GM12892 (cell line): ENCODE data around the gene TNFRSF17.

ENCODE experiments used
- POLR2A ChIP-seq: IDR thresholded peaks from 2 replicates; pipeline ENCODE4 v1.6.1; 2011; ENCODE audit warnings: low read depth, low read length, control low read depth
- POLR2AphosphoS5 ChIP-seq: IDR thresholded peaks from 2 replicates; pipeline ENCODE4 v1.6.1; 2011; ENCODE audit warnings: low read depth, low read length, control low read depth

GRCh38 chr16:12011565-12011964 lies 46.6 kb downstream of the TNFRSF17 start:
- TF ChIP-seq POLR2AphosphoS5: no peak
- no peak for TF ChIP-seq POLR2A
